HG03139 (cell line): ENCODE measurements around the gene TMEM269.
A peak's percentile ranks its signal among the peaks of the same experiment; 100 is the strongest.
"Not testable (repeated sequence)": the region's sequence is repeated elsewhere in the genome, so short reads cannot be mapped to it uniquely, and the experiment has no call there.

Experiments used
- ATAC-seq: cut with Tn5 transposase; IDR thresholded peaks from one replicate; pipeline ENCODE4 v1.9.1; 2021; ENCODE audit not compliant: unreplicated experiment

Gene TMEM269

GRCh38 chr1:42747125-42747524 lies 37.7 kb upstream of the TMEM269 start:
- no peak for ATAC-seq

GRCh38 chr1:42748021-42748420 lies 36.8 kb upstream of the TMEM269 start:
- ATAC-seq: no peak

- ATAC-seq: no peak
Observed at GRCh38 chr1:42748461-42749410, 36.1 kb upstream of the TMEM269 start.

- ATAC-seq: no peak
Observed at GRCh38 chr1:42750041-42750440, 34.8 kb upstream of the TMEM269 start.

- not testable (repeated sequence) for ATAC-seq
Observed at GRCh38 chr1:42751511-42752070, 33.2 kb upstream of the TMEM269 start.

GRCh38 chr1:42752284-42752683 lies 32.5 kb upstream of the TMEM269 start:
- ATAC-seq: no peak

GRCh38 chr1:42753070-42753469 lies 31.7 kb upstream of the TMEM269 start:
- ATAC-seq: no peak

- ATAC-seq: no peak
Observed at GRCh38 chr1:42756956-42757891, 27.6 kb upstream of the TMEM269 start.

- no peak for ATAC-seq
Observed at GRCh38 chr1:42757892-42758275, 26.9 kb upstream of the TMEM269 start.

GRCh38 chr1:42758641-42759040 lies 26.1 kb upstream of the TMEM269 start:
- no peak for ATAC-seq

GRCh38 chr1:42759114-42759513 lies 25.7 kb upstream of the TMEM269 start:
- no peak for ATAC-seq

- ATAC-seq: no peak
Observed at GRCh38 chr1:42761567-42761966, 23.2 kb upstream of the TMEM269 start.

- no peak for ATAC-seq
Observed at GRCh38 chr1:42762269-42762668, 22.5 kb upstream of the TMEM269 start.

- ATAC-seq: no peak
Observed at GRCh38 chr1:42765269-42765668, 19.5 kb upstream of the TMEM269 start.

GRCh38 chr1:42765832-42766740 lies 18.7 kb upstream of the TMEM269 start:
- peak; percentile 12 for ATAC-seq

- peak; percentile 83 for ATAC-seq
Observed at GRCh38 chr1:42766741-42767509, 17.9 kb upstream of the TMEM269 start, which contains the start of the genes C1orf50 and P3H1. TSS of gene C1orf50 (plus strand) at chr1:42767249. CDS start at chr1:42767312, 63 bp downstream. TSS of gene P3H1 (minus strand) at chr1:42767028. CDS start at chr1:42766971, 57 bp downstream.

- no peak for ATAC-seq
Observed at GRCh38 chr1:42767510-42768000, 17.2 kb upstream of the TMEM269 start.

- no peak for ATAC-seq
Observed at GRCh38 chr1:42768172-42768571, 16.6 kb upstream of the TMEM269 start.

GRCh38 chr1:42769811-42770210 lies 15.0 kb upstream of the TMEM269 start:
- no peak for ATAC-seq
